ENCODE results near the gene KSR1.

DNA sequence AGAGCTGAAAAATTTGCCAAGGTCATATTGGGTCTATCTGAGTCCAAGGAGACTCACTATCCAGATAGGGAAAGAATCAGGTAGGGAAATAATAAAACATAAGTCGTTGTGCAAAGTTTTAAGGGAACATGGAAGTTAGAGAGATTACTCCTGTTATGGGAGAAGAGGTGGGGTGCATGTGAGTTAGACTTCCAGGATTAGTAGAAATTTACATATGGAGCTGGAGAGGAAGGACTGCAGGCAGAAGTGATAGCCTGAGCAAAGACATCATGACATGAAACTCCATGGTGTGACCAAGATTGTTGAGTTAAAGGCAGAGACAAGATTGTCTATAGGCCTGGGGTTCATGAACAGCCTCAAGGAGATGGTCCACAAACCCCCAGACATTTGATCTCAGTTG, 5.8 kb upstream of the KSR1 start:
- no peak for TF ChIP-seq FOXM1 (IDR thresholded peaks at IDR 0.05; ENCODE audit: borderline replicate concordance, low read depth)
- no peak for TF ChIP-seq EP300 (IDR thresholded peaks at IDR 0.05; ENCODE audit: borderline replicate concordance)
- TF ChIP-seq TCF12 (IDR thresholded peaks at IDR 0.05; ENCODE audit: low read depth): no peak
- no peak for TF ChIP-seq RAD21 (IDR thresholded peaks at IDR 0.05; ENCODE audit: low read depth)
- TF ChIP-seq, protein P1, sequence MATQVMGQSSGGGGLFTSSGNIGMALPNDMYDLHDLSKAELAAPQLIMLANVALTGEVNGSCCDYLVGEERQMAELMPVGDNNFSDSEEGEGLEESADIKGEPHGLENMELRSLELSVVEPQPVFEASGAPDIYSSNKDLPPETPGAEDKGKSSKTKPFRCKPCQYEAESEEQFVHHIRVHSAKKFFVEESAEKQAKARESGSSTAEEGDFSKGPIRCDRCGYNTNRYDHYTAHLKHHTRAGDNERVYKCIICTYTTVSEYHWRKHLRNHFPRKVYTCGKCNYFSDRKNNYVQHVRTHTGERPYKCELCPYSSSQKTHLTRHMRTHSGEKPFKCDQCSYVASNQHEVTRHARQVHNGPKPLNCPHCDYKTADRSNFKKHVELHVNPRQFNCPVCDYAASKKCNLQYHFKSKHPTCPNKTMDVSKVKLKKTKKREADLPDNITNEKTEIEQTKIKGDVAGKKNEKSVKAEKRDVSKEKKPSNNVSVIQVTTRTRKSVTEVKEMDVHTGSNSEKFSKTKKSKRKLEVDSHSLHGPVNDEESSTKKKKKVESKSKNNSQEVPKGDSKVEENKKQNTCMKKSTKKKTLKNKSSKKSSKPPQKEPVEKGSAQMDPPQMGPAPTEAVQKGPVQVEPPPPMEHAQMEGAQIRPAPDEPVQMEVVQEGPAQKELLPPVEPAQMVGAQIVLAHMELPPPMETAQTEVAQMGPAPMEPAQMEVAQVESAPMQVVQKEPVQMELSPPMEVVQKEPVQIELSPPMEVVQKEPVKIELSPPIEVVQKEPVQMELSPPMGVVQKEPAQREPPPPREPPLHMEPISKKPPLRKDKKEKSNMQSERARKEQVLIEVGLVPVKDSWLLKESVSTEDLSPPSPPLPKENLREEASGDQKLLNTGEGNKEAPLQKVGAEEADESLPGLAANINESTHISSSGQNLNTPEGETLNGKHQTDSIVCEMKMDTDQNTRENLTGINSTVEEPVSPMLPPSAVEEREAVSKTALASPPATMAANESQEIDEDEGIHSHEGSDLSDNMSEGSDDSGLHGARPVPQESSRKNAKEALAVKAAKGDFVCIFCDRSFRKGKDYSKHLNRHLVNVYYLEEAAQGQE (IDR thresholded peaks at IDR 0.05; ENCODE audit: low read depth): no peak
